Measurements from ENCODE around the gene SUSD3.
"Not testable (repeated sequence)": the region's sequence is repeated elsewhere in the genome, so short reads cannot be mapped to it uniquely, and the experiment has no call there.

The SUSD3 gene

GRCh38 chr9:93114169-93114983 is 55.9 kb downstream of the SUSD3 start:
- DNase-seq: no peak

DNA sequence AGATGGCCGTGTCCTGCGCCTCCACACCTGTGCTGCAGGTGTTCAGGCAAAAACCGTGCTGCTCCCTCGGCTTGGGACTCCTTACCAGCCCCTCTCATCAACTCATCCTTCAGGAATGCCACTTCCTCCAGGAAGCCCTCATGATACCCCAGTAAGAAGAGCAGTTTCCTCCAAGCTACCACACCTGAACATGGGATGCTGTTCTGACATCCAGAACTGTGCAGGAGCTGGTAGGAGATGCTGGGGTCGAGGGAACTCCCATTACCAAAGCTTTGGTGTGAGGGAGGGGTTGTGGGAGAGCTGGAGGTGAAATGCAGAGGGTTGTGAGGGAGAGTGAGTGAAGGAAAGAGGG is 56.5 kb downstream of the SUSD3 start:
- DNase-seq: no peak

DNA sequence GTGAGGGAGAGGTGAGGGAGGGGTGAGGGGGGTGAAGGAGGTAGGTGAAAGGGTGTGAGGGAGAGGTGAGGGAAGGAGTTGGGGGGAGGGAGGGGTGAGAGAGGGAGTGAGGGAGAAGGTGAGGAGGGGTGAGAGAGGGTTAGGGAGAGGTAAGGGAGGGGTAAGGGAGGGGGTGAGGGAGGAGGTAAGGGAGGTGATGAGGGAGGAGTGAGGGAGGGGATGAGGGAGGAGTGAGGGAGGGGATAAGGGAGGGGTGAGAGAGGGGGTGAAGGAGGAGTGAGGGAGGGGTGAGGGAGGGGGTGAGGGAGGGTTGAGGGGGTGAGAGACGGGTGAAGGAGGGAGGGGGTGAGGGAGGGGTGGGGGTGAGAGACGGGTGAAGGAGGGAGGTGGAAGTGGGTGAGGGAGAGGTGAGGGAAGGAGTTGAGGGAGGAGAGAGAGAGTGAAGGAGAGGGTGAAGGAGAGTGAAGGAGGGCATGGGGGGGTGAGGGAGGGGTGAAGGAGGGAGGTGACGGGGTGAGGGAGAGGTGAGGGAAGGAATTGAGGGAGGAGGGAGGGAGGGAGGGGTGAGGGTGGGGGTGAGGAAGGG is 57.1 kb downstream of the SUSD3 start:
- DNase-seq: no peak

GRCh38 chr9:93116072-93116961 is 57.8 kb downstream of the SUSD3 start:
- DNase-seq: no peak

DNA sequence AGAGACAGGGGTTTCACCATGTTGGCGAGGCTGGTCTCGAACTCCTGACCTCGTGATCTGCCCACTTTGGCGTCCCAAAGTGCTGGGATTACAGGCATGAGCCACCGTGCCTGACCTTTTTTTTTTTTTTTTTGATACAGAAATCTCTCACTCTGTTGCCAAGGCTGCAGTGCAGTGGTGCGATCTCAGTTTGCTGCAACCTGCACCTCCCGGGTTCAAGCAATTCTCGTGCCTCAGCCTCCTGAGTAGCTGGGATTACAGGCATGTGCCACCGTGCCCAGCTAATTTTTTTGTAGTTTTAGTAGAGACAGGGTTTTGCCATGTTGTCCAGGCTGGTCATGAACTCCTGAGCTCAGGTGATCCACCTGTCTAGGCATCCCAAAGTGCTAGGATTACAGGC is 59.0 kb downstream of the SUSD3 start:
- not testable (repeated sequence) for DNase-seq

DNA sequence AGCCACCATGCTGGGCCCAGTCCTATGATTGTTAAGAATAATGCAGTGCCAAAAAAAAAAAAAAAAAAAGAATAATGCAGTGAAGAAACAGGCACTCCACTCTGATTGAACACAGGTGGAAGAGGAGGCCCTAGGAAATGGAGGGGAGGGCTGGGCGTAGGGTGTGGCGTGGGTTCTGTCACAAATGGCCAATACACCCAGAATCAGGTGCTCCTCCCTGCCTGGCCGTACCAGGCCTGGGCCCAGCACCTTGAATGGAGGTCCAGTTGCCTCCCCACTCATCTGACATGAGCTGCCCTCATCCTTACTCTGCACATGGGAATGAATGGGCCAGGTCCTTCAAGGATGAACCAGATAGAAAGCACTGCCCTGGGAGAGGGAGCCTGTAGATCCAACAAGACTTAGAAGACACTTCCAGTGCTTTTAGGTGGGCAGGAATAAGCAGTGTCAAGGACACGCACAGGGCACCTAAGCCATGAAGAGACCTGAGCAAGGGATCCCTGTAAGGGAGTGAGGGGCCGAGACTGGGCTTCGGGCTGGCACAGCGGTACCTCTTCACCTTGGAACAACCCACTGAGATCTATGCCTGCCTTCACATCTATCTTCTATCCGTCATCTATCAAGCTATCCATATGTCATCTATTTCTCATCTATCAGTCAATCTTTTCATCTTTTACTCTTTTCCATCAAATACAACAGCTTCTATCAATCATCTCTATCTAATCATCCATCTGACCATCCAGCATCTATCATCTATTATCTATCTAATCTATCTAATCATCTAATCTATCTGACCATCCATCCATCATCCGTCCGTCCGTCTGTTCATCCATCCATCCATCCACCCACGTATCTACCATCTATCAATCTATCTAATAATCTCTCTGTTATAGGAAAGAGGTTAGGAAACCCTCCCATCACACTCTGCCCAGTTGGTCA is 59.7 kb downstream of the SUSD3 start:
- no peak for DNase-seq

DNA sequence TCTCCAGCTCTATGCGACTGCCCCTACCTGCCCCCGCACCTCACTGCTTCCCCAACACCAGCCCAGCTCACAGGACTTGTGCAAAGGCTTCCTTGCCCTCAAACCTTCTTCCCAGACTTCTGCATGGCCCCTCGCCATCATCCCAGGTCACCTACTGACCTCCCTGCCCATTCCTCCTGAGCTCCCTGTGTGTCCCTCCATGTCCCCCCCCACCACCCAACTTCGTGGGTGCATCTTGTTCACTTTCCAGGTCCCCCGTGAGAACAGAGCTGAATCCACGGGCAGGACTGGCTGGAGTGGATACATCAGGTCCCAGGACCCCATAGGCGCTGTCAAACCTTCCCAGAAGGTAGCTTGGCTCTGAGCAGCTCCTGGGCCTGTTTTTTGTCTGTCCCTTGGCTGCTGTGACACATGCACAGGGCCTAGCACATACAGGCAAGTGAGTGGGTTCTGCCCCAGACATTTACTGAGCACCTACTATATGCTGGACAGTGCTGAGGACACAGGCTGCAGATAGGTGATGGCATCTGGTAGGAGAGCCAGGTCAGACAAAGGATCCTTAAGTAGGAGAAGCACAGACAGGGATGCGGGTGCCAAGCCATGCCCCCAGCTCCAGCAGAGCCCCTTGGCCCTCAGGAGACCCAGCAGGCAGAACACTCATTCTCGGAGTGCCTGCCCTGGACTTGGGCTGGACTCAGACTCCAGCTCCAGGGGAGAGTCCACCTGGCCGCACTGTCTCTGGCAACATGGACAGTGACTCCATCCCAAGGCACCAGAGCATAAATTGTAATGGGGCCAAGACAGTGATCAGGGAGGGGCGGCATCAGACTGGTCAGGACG is 60.6 kb downstream of the SUSD3 start:
- no peak for DNase-seq

GRCh38 chr9:93119703-93119952 is 61.1 kb downstream of the SUSD3 start:
- DNase-seq: no peak

GRCh38 chr9:93119953-93120845 is 61.7 kb downstream of the SUSD3 start:
- DNase-seq: no peak

GRCh38 chr9:93120846-93121315 is 62.4 kb downstream of the SUSD3 start:
- DNase-seq: no peak

- no peak for DNase-seq
Measured at GRCh38 chr9:93121316-93122241, 63.1 kb downstream of the SUSD3 start.

GRCh38 chr9:93122721-93123221 is 64.3 kb downstream of the SUSD3 start:
- DNase-seq: no peak

DNA sequence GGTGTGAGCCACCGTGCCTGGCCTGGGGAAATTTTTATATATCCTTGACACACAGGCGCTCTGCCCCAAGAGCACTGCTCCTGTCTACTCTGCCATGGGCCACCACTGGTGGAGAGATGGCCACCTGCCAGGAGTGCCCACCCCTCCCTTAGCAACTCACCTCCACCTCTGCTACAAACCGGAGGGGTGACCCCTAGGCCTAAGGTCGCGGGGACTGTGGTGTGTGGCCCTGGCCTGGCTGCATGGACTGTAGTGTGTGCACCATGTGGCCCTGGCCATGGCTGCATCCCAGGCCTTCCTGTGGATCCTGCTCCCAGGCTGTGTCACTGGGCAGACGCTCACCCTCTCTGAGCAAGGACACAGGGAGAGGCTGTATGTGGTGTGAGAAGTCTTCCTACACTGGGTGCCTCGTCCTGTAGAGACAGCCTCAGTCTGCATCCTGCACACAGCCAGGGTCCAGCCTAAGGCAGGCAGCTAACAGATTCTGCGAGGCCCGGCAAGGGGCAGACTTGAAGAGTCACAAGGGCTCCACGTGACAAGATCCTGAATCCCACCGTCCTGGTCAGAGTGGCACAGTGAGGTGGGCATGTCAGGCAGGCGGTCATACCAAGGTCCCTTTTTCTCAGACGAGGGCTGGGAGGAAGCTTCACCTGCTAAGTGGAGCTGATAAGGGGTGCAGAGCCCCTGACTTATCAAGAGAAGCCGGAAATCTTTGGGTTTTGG is 65.2 kb downstream of the SUSD3 start:
- no peak for DNase-seq

DNA sequence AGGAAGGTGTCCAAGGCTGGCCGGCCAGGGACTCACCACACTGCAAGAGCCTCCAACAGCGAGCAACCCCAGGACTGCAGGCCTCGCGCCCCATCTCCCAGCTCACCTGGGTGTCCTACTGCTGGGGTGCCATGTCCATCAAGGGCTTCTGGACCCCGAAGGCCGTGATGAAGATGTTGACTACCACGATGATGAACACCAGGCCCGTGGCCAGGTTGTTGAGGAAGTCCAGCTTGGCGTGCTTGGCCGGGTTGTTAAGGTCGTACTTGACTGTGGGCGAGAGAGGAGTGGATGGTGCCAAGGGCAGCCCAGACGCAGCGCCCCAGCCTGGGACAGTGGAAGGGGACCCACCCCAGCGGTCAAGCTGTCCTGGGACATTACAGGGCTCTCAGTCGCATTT is 66.3 kb downstream of the SUSD3 start:
- no peak for DNase-seq

DNA sequence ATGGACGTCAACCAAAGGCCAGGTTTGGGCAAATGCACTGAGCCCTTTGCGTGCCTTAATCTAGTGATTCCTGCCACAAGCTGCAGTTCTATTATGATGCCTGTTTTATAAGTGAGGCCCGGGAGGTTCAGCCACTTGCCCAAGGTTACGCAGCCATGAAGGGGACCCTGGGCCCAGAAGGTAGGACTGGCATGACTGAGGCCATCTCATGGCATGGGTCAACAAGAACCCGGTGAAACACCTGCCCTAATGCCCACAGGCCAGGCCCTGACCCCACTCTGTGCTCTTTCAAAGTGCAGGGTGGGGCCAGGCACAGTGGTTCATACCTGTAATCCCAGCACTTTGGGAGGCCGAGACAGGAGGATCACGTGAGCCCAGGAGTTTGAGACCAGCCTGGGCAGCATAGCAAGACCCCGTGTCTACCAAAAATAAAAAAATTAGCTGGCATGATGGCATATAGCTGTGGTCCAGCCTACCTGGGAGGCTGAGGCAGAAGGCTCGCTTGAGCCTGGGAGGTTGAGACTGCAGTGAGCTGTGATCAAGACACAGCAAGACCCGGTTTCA is 66.9 kb downstream of the SUSD3 start:
- no peak for DNase-seq

DNA sequence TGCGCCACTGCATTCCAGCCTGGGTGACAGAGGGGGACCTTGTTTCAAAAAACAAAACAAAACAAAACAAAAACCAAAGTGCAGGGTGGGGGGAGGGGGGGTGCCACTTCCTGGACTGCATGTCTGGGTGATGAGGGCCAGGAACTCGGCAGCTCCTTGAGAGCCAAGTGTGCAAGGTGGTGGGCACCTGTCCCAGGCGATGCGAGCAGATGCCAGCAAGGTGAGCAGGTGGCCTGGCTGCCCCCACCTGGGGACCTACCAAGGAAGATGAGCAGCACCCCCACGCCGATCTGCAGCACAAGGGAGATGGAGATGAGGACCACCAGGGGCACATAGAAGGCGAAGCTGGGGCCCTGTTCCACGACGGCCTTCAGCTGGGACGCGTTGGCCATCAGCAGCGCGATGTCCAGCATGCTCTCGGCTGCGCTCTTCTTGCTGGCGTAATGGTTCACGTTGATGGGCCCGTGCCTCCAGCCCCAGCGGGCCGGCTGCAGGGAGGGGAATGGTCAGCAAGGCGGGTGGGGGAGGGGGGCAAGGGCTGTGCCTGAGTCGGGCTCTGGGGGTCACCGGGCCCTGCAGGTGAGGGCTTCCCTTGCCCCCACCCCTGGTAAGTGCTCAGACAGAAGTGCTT is 67.8 kb downstream of the SUSD3 start:
- DNase-seq: no peak

DNA sequence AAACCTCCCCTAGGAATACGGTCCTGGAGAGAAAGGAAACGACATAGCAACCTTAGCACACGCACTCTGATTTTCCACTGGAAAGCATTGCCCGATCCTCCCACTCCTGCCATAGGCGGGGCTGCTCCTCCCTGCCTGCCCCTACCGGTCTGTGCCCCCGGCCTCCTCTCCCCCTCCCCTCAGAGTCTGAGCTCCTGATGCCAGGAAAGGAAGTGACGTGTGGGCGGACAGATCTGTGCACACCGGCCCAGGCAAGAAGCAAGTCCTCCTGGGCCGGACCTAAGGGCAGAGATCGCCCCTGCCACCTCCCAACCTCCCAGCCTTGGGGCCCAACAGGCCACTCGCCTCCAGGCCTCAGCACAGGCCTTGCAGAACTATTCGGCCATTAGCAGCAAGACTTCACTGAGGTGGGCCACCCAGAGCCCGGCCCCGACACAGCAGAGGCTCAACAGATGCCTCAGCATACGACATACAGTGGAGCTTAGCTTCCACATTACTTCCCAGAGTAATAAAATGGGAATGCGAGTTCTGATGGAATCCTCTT is 68.4 kb downstream of the SUSD3 start:
- no peak for DNase-seq

Measured in cerebellar nuclear complex (tissue), 1 donor.